Adrenal gland (tissue), 5 donors: ENCODE data around the gene TICRR.

Source experiments
- CTCF ChIP-seq, 6 experiments: fragments of 450-650 bp in 4 of 6; fragments of 200-600 bp in 2 of 6; sonication (generic) in 1 of 6; IDR thresholded peaks; 1 replicate in 5 of 6; 2 replicates in 1 of 6; pipeline versions ENCODE4 v1.5.1 to v1.8.0; 2016 to 2021; ENCODE audit warnings: antibody characterized with exemption in 6 of 6, mild to moderate bottlenecking in 2 of 6, moderate library complexity in 1 of 6
- POLR2A ChIP-seq, 2 donors: fragments of 450-650 bp; IDR thresholded peaks; one replicate each; pipeline ENCODE4 v1.6.1; 2017; ENCODE audit warnings: antibody characterized with exemption in 2 of 2, mild to moderate bottlenecking in 2 of 2, moderate library complexity in 1 of 2
- donor health status: DM: no; HTN: no; CAD: no.

GRCh38 chr15:89530976-89531375 lies 44.3 kb upstream of the TICRR start:
- no peak for TF ChIP-seq CTCF (IDR thresholded peaks at IDR 0.05)
- no peak for TF ChIP-seq POLR2A (IDR thresholded peaks at IDR 0.05)
